Osteoblast (primary cell): ENCODE data around the gene NLRP4. TPM values are rescaled to one million over a fixed set of nuclear protein-coding genes. Genes with fewer than 3 reads are reported as not detected.

ENCODE experiments used
- DNase-seq: peaks from one replicate; pipeline ENCODE4 v3.0.0; 2011; ENCODE audit warnings: low spot score, mixed read lengths; ENCODE audit not compliant: insufficient read length; ENCODE audit errors: missing footprints
- H2AFZ ChIP-seq: 2 replicates; pipeline ENCODE4 v1.6.0; 2011; ENCODE audit warnings: mild to moderate bottlenecking, low read length
- H3K27ac ChIP-seq: 2 replicates; pipeline ENCODE4 v1.5.1; 2011; ENCODE audit warnings: mild to moderate bottlenecking, low read depth, low read length, moderate library complexity
- H3K27me3 ChIP-seq: 2 replicates; pipeline ENCODE4 v1.6.0; 2012; ENCODE audit warnings: mild to moderate bottlenecking, control low read depth, inconsistent platforms, low read length, moderate library complexity; ENCODE audit not compliant: insufficient read depth
- H3K36me3 ChIP-seq: 2 replicates; pipeline ENCODE4 v1.5.1; 2011; ENCODE audit warnings: mild to moderate bottlenecking, low read length, control low read depth, moderate library complexity; ENCODE audit not compliant: insufficient read depth
- H3K4me1 ChIP-seq: 2 replicates; pipeline ENCODE4 v1.5.1; 2011; ENCODE audit warnings: mild to moderate bottlenecking, low read length, control low read depth, moderate library complexity; ENCODE audit not compliant: insufficient read depth
- H3K4me2 ChIP-seq: 2 replicates; pipeline ENCODE4 v1.6.0; 2011; ENCODE audit warnings: mild to moderate bottlenecking, low read length; ENCODE audit not compliant: insufficient read depth
- H3K4me3 ChIP-seq: fragments of 200-600 bp; sonication (generic); 3 replicates; pipeline ENCODE4 v1.5.1; 2012; ENCODE audit warnings: mild to moderate bottlenecking, low read length, inconsistent platforms; ENCODE audit not compliant: insufficient read depth
- H3K79me2 ChIP-seq: 2 replicates; pipeline ENCODE4 v1.6.0; 2012; ENCODE audit warnings: mild to moderate bottlenecking, low read length, control low read depth, inconsistent platforms; ENCODE audit not compliant: insufficient read depth
- H3K9me3 ChIP-seq: 2 replicates; pipeline ENCODE4 v1.5.1; 2011; ENCODE audit warnings: low read depth, low read length, control low read depth
- H4K20me1 ChIP-seq: 2 replicates; pipeline ENCODE4 v1.6.0; 2012; ENCODE audit warnings: mild to moderate bottlenecking, low read length, control low read depth; ENCODE audit not compliant: insufficient read depth
- total RNA-seq: library from RNA; depleted of rRNA; stranded (reverse); fragments of >200 nt; gene quantifications from 2 replicates; pipeline ENCODE4 v1.2.3, GENCODE V29; 2012
- TF ChIP-seq, protein P1 (sequence below): IDR thresholded peaks from 2 replicates; pipeline ENCODE4 v1.5.1; 2011; ENCODE audit warnings: mild to moderate bottlenecking, low read depth, low read length, moderate library complexity; ENCODE audit errors: extremely low read depth

The NLRP4 gene
- total RNA-seq, 1 donor, result not detected

DNA sequence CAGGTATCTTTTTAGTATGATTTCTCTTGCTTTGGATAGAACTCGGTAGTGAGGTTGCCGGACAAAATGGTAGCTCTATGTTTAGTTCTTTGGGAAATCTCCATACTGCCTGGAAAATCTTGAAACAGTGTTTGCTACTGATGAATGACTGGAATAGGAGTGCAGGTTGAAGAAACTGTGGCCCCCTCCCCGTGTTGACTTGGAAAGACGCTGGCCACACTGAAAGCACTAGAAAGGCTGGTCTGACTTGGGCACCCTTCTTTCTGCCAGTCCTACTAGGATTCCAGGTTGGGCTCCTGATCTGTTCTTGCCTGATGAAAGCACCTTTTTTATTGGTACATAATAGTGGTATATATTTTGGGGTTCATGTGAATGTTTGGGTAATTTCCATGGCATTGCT is 46.3 kb downstream of the NLRP4 start:
- no peaks in the 10 kb centered on the region for H3K36me3 ChIP-seq
- H3K9me3 ChIP-seq, result no peaks in the 10 kb centered on the region
- H3K27me3 ChIP-seq, result no peaks in the 10 kb centered on the region
- H3K27ac ChIP-seq, result no peak overlapping the region
- H3K79me2 ChIP-seq, result no peaks in the 10 kb centered on the region
- no peak for DNase-seq
- no peak overlapping the region for H3K4me3 ChIP-seq
- no peaks in the 10 kb centered on the region for H4K20me1 ChIP-seq
- H2AFZ ChIP-seq, result no peak overlapping the region
- H3K4me1 ChIP-seq, result no peaks in the 10 kb centered on the region
- no peak overlapping the region for H3K4me2 ChIP-seq
- TF ChIP-seq, protein P1, sequence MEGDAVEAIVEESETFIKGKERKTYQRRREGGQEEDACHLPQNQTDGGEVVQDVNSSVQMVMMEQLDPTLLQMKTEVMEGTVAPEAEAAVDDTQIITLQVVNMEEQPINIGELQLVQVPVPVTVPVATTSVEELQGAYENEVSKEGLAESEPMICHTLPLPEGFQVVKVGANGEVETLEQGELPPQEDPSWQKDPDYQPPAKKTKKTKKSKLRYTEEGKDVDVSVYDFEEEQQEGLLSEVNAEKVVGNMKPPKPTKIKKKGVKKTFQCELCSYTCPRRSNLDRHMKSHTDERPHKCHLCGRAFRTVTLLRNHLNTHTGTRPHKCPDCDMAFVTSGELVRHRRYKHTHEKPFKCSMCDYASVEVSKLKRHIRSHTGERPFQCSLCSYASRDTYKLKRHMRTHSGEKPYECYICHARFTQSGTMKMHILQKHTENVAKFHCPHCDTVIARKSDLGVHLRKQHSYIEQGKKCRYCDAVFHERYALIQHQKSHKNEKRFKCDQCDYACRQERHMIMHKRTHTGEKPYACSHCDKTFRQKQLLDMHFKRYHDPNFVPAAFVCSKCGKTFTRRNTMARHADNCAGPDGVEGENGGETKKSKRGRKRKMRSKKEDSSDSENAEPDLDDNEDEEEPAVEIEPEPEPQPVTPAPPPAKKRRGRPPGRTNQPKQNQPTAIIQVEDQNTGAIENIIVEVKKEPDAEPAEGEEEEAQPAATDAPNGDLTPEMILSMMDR, result no peak

DNA sequence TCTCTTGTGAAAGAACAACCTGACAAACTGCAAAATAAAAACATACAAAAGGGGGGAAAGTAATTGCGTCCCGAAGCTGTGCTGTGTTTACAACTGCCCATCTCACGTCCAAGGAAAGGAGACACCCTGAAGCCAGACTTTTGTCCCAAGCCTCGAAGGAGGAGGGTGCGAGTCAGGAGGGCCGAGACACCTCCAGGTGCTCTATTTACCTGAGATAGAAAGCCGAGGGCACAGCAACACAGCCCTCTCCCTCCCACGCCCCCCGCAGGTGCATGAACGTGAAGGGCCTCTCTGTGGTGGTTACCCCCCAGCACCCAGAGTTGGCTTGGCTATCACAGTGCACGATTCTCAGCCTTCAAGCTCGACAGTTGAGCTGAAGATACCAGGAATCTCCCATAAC is 62.6 kb downstream of the NLRP4 start:
- Histone ChIP-seq H3K9me3 (no peaks in the 10 kb centered on the region), H4K20me1 (no peaks in the 10 kb centered on the region), H2AFZ (no peak overlapping the region), H3K4me2 (no peak overlapping the region), H3K27ac (no peak overlapping the region), H3K79me2 (no peaks in the 10 kb centered on the region), H3K27me3 (no peaks in the 10 kb centered on the region), H3K4me3 (no peak overlapping the region), H3K36me3 (no peaks in the 10 kb centered on the region), H3K4me1 (no peaks in the 10 kb centered on the region)
- DNase-seq, result no peak
- TF ChIP-seq, protein P1, result no peak

DNA sequence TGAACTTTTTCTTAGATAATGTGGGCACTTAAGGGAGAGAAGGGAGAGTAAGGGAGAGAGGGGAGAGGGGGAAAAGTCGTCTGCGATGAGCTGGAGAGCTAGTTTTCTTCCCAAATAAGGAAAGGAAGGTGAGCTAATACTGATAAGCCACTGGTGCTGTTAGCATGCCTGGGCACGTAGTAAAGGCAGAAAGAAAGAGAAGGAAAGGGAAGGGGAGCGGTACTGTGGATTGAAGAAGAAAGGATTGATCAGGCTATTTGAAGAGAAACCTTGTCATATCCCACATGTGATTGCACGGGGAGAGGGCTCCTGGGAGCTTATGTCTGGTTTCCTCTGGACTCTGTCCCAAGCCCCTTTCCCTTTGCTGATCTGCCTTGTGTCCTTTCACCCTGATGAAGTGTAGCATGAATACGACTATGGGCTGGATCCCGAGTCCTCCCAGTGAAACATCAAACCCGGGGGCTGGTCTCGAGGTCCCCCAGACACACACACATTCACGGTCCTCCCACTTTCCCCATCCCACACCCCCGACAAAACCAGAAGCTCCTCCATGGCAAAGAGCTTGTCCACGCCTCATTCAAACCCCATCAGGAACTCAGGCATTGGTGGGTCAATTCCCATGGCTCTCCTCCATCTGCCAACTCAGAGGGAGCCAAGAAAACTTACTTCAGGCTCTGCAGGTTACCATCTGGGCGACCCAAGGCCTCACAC is 65.2 kb downstream of the NLRP4 start:
- TF ChIP-seq, protein P1, result no peak
- Histone ChIP-seq H3K4me2 (no peak overlapping the region), H2AFZ (no peak overlapping the region), H3K36me3 (no peaks in the 10 kb centered on the region), H3K27me3 (no peaks in the 10 kb centered on the region), H3K27ac (no peak overlapping the region), H3K79me2 (no peaks in the 10 kb centered on the region), H3K4me3 (no peak overlapping the region), H3K9me3 (no peaks in the 10 kb centered on the region), H3K4me1 (no peaks in the 10 kb centered on the region), H4K20me1 (no peaks in the 10 kb centered on the region)
- DNase-seq, result no peak

DNA sequence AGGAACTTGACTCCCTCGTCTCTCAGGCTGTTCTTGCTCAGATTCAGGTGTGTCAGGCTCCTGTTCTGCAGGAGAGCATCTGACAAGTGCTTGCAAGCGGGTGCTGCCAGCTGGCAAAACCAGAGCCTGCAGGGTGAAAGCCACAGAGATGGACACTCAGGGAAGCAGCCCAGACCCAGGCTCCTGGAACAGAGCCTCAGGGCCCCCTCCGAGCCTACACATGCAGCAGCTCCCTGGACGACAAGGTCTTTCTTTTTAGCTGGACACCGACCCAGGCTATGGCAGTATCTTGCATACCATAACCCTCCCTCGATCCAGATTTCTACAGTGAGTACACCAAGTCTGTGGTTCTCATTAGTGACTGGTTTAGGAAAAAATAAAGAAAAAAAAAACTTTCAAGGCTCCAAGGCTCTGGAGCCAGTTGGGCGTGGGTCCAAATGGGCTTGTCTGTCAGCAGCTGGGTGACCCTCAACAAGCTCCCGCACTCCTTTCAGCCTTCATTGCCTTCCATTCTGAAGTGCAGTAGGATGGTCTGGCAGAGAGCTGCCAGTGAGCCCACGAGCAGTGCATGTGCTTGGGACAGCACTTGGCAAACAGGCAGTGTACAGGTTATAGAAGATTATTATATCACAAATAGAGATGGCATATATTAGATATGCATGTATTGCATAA is 65.9 kb downstream of the NLRP4 start:
- H3K36me3 ChIP-seq, result no peaks in the 10 kb centered on the region
- no peaks in the 10 kb centered on the region for H3K9me3 ChIP-seq
- no peaks in the 10 kb centered on the region for H4K20me1 ChIP-seq
- no peak overlapping the region for H3K4me2 ChIP-seq
- H3K27ac ChIP-seq, result no peak overlapping the region
- no peak overlapping the region for H3K4me3 ChIP-seq
- H2AFZ ChIP-seq, result no peak overlapping the region
- DNase-seq, result no peak
- TF ChIP-seq, protein P1, result no peak
- H3K79me2 ChIP-seq, result no peaks in the 10 kb centered on the region
- no peaks in the 10 kb centered on the region for H3K4me1 ChIP-seq
- no peaks in the 10 kb centered on the region for H3K27me3 ChIP-seq
